HG03521 (cell line): ENCODE measurements around the gene PLCG2.
"Not testable (repeated sequence)": the region's sequence is repeated elsewhere in the genome, so short reads cannot be mapped to it uniquely, and the experiment has no call there.

Source experiments
- ATAC-seq: cut with Tn5 transposase; IDR thresholded peaks from one replicate; pipeline ENCODE4 v1.9.1; 2021; ENCODE audit warnings: mild to moderate bottlenecking, moderate library complexity; ENCODE audit not compliant: unreplicated experiment

Gene PLCG2

DNA sequence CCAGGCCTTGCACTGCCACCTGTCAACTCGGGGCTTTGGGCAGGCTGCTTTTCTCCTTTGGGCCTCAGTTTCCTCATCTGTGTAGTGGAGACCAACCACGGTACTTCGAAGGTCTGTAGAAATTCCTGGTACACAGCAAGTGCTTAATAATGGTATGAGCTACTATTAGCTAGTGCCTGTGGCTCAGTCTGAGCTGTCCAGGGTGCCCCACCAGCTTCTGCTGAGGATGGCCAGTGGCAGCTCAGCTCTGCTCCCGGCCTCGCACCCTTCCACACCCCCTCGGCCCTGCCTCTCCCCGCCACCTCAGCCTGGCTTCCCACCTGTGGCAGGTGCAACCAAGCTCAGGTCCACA is 26.2 kb upstream of the PLCG2 start:
- ATAC-seq: no peak

DNA sequence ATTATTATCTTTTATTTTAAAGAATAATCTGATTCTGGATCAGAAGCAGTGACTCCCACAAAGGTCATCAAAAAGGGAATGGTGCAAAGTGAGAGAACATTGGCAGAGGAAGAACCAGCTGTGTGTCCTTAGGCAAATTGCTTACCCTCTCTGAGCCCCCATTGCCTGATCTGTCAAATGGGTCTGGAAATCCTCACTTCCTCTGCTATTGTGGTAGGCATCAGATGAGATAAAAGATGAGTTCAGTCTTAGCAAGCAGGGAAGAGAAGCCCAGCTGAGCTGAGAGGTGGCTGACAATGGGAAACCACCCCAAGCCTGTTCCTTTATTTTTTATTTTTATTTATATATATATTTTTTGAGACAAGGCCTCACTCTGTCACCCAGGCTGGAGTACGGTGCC is 24.2 kb upstream of the PLCG2 start:
- no peak for ATAC-seq

DNA sequence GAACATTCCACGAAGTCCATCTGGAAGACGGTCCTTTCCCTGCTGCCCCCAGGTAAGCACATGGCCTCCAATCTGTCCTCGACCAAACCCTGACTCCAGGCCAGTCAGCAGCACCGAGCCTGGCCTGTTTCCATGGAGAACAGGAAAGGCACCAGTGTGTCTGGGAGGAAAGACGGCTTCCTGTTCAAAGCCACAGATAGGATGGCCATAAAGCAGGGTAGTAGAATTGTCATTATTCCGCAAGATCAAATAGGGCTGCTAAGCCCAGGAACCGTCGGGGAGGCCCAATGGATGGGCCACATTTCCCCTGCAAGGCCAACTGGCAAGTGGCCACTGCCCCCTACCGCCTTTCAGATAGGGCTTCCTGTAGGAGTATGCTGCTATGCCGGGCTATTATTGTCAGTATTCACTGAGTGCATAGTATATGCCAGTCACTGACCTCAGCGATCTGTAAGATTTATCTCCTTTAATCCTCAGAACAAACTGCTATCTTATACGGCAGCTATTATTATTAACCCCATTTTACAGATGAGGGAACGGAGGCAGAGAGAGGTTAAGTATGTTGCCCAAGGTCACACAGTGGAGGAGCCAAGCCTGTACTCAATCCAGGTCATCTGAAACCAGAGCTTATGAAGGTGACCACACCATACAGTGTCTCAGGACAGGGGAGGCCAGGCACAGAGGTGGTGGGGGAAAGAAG is 23.0 kb upstream of the PLCG2 start:
- no peak for ATAC-seq

DNA sequence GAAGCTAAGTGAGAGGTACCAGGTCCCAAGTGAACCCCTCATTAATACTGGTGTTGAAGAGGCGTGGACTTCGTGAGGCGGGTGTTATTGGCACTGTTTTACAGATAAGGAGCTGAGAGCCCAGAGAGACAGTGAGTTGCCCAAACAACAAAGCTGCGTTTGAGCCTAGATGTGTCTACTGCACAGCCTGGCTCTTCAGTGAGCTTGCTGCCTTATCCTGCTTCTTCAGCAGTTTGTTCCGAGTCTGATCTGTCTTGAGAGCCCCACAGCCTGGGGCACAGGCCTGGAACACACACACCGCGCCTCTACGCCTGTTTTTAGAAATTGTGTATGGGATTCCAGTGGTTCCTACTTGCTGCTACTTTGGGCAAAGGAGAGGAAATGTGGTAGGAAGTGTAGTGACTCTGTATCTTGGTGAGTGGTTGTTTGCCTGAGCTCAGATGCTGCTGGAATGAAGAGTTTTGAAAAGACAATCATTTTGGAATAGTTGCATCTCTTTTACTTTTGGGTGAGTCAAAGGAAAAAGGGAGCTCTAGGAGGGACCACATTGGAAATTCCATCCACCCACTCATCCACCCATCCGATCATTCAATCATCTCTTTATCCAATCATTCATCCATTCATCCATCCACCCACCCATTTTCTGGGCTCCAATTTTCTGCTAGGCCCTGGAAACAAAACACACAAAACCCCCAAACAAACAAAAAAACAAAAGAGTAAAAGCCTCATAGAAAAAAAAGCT is 22.3 kb upstream of the PLCG2 start:
- ATAC-seq: no peak

DNA sequence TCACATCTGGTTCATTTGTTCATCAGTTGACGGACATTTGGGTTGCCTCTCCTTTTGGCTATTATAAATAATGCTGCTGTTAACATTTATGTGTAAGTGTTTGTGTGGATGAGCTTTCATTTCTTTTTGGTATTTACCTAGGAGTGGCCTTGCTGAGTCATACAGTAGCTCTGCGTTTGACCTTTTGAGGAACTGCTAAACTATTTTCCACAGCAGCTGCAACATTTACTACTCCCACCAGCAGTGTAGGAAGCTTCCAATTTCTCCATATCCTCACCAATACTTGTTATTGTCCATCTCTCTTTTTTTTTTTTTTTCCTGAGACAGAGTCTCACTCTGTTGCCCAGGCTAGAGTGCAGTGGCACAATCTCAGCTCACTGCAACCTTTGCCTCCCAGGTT is 20.7 kb upstream of the PLCG2 start:
- ATAC-seq: no peak

DNA sequence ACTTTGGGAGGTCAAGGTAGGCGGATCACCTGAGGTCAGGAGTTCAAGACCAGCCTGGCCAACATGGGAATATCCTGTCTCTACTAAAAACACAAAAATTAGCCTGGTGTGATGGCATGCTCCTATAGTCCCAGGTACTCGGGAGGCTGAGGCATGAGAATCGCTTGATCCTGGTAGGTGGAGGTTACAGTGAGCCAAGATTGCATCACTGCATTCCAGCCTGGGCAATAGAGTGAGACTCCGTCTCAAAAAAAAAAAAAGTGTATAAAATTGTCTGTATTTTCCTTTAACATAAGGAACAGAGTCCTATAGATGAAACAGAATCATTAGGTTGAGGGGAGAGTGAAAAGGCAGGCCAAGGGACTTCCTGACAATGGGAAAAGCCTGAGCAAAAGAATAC is 16.8 kb upstream of the PLCG2 start:
- not testable (repeated sequence) for ATAC-seq

DNA sequence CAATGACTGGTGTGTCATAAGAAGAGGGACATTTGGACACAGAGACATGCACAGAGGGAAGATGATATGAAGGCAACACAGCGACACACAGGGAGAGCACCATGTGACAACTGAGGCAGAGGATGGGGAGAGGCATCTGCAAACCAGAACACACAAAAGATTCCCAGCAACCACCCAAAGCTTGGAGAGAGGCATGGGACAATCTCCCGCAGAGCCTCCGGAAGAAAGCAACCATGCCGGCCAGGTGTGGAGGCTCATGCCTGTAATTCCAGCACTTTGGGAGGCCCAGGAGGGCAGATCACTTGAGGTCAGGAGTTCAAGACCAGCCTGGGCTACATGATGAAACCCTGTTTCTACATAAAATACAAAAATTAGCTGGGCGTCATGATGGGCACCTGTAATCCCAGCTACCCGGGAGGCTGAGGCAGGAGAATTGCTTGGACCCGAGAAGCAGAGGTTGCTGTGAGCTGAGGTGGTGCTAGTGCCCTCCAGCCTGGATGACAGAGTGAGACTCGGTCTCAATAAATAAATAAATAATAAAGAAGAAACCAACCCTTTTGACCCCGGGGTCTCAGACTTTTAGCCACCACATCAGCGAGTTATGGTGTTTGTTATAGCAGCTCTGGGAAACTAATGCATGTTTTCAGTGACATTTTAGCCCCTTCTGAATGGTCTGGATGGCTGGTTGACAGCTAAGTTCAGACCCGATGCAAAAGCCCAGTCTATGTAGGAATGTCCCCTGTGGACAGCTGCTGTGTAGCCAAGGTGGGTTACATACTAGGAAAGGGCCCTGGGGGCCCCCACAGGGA is 13.8 kb upstream of the PLCG2 start:
- no peak for ATAC-seq

DNA sequence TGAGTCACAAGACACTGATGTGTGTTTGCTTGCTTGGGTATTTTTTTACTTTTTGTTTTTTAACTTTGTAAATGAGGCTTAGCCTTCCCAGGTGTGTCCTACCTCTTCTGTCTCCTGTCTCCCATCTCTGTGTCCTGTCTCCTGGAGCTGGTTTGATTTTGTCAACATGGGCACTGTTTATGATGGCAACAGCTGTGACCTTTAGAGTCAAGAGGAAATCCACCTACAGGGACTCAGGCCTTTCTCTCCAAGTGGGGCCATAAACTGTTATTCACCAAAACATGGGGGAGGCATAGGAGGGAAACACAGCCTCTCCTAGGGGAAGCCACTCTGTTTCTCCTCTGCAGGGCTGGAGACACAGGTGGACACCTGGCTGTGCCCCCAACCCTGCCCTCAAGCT is 13.1 kb upstream of the PLCG2 start:
- ATAC-seq: no peak

DNA sequence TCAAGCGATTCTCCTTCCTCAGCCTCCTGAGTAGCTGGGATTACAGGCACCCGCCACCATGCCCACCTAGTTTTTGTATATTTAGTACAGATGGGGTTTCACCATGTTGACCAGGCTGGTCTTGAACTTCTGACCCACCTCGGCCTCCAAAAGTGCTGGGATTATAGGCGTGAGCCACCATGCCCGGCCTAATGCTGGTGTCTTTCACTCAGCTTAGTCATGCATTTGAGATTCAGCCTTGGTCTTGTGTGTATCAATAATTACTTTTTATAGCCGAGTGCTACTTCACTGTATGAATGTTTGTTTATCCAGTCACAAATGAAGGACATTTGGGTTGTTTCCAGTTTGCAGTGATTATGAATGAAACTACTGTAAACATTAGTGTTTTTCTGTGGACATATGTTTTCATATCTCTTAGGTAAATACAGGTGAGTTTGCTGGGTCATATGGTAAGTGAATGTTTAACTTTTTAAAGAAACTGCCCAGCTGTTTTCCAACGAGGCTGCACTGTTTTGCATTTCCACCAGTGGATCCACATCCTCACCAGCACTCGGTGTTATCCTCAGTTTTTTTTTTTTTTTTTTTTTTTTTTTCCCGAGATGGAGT is 11.0 kb upstream of the PLCG2 start:
- ATAC-seq: no peak

DNA sequence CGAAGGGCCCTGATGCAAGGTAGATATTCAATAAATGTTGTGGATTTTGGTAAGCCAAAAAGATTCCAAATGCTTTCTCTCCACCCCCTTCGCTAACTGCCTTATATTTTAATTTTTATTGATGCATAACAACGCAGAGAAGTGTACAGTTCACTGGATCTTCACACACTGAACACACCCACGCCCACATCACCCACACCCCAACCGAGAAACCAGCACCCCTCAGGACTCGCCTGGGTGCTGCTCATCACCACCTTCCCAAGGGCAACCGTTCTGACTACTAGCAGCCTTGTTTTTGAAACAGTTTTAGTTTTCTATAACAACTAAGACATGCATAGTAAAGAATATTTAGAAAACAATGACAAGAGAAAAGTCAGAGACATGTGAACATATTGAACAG is 9.1 kb upstream of the PLCG2 start:
- no peak for ATAC-seq

DNA sequence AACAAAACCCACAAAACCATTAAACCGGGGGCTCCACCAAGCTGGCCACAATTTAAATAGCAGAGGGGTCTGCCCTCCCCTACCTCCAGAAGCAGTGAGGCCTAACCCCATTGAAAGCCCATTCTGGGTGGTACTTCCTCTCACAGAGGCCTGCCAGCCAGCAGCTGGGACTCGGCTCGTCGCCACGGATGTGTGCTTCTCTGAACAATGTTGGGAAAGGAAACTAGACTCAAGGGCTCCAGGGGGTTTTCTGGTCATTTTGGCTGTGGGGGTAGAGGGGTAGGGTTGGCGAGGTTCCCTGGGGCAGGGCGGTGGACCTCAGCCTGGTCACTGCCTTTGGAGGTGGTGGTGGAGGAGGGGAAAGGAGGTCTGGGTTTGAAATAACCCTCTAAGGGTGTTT is 4.7 kb upstream of the PLCG2 start:
- ATAC-seq: no peak

DNA sequence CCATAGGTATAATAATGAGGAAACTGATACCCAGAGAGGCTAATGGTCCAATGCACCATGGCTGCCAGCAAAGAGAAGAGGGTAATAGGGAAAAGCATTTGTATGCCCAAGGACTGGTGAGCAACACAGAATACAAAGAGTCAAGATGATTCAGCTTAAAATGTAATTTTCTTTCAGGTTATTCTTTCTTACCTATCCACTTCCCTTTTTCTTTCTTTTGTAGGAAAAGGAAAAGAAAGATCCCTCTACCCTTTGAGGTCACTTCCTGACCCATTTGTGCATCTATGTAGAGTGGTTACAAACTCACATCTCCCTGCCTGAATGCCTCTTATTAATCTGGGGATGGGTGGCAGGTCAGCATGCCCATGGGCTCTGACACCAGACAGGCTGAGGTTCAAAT is 3.5 kb upstream of the PLCG2 start:
- no peak for ATAC-seq

DNA sequence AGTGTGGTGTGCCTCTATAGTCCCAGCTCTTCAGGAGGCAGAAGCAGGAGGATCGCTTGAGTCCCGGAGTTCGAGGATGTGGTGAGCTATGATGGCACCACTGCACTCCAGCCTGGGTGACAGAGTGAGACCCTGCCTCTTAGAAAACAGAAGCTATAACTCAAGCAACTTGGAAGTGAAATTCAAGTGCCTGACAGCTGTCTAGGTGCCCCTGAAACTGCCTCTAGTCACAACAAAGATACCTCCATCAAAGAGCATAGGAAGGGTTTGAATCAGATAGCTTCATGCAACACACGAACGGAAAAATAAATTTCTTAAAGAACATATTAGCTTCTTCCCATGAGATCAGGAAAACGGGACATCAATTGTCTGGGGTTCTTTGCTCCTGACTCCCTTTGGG is 860 bp upstream of the PLCG2 start:
- no peak for ATAC-seq

DNA sequence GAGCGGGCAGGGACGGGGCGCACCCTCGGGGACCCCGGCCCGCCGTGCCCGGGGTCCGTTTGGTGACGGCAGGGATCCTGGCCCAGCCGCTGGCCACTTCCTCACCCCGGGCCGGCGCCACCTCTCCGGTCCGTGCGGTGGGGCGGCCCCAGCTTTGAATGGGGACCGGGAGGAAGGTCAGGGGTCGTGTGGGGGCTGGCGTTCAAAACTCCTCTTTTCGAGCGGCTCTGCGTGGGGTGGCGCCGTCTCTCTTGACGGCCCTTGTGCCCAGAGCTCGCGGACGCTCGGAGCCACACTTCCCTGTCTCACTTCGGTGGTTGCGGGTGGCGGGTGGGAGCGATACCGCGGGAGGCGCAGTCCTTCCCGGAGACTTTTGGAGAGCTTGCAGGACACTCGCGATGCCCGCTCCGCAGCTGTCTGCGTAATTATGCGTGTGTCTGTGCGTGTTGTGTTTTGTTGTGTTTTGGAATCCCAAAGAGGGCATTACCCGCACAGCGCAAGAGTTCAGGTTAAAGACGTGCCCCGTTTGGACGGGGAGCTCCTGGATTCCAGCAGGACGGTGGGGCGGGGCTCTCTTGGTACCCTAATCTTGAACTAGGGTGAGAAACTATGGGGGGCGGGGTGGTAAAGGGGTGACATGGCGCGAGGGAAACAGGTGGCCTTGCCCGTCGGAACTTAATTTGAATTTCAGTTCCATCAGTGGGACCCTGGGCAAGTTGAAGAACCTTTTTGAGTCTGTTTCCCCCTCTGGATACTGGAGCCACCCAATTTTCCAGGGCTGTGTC is 637 bp downstream of the PLCG2 start:
- peak; percentile 11 for ATAC-seq

DNA sequence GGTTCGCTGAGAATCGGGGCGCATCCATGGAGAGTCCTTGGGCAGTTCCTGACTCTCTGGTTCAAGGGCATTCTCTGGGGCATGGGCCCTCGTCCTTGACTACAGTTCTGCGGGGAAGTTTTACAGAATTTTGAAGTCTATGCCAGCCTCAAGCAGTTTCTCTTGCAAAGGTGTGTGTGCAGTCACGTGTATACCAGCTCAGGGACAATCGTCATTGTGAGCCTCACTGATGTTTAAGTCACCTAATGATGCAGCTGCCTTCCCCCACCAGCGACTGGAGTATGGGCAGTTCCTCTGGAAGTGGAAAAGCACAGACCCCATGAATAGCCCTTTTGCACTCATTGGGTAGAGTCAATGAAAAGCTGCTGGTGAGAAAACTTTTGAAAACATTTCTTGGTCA is 1.3 kb downstream of the PLCG2 start:
- ATAC-seq: no peak

DNA sequence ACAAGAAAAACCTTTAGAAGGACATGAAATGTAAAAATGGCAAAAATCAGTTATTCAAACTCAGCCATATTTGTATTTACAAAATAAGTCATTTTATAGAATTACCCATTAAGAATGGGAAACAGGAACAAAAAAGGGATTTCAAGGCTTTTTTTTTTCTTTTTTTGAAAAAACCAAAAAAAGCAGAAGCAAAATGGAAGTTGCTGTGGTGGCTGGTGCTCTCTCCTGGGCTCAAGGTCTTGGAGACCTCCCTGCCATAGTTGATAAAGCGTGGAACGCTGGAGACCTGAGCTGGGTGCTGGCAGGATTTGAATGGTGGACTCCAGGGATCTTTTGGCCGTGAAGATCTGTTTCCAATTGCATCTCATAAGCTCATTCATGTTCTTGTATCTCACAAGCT is 3.1 kb downstream of the PLCG2 start:
- ATAC-seq: no peak

DNA sequence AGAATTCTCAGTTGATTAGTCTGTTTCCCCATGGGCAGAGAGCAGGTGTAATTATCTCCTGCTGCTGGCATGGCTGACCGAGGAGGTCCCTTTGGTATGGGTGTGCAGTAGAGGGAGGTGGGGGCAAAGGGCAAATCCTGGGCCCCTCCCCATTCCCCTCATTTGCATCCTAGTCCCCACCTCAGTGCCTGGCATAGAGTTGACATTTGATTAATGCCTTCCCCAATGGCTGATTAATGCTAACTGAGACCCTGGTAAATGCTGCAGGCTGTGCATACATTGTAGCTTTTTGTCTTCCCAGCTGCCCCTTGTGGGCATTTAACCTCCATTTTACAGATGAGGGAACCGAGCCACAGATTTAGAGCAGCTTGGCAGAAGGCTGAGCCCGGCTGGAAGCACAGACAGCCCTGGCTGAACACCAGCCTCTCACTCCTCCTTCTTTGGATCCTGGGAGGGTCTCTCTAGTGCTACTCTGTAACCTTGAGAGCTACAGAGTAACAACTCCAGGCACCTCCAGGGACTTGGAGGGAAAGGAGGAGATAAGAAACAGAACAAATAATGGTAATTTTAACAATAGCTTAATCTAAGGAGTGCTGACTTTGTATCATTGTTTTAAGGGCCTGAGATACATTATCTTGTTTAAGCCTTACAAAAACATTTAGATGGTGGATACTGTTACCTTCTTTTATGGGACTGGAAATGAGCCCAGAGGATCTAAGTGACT is 5.1 kb downstream of the PLCG2 start:
- no peak for ATAC-seq

DNA sequence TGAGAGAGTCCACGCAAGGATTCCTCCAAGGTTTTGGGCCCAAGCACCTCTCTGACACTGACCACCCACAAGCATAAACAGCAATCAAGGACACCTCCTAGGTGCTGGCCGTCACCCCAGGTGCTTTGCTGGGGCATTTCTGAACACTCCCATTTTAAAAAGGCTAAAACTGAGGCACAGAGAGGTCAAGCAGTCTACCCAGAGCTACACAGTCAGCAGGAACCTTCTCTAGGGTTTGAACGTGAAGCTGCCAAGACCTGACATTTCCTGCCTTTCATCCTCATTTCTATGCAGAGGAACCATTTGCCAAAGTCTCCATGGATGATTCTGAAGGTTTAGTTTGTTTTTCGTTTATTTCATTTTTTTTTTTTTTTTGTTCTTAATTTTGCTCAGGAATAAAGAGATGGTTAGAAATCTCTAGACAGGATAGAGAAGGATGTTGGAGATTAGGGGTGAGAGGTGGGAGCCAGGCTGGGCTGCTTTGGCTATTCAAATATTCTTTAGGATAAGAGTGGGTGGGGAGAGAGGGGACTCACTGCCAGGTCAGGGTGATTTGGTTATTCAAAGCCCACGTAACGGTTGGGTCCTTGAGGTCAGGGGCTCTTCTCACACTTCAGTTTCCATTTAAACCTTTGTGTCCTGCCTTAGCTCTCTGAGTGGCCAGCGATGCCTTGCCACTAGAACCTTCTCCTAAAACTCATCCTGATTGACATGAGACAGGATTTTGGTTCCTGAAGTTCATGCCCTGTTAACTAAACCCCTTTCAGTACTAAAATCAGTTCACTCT is 6.2 kb downstream of the PLCG2 start:
- no peak for ATAC-seq

DNA sequence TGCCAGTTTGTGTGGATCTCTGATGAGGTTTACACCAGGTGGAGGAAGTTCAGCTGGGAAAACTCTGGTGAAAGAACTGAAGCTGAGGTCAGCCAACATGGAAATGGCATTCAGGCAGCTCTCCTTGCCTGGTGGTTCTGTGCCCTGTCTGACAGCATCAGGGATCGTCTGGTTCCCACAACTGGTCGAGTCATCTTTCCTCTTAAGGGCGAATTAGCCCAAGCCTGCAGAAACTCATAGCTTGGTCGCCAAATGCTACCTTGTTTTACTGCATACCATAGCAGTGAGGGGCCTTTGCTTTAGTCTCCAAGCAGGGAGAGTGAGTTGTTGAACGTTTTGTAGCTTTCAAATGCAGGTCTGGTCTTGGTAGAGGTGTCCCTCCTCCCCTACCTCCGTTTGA is 7.2 kb downstream of the PLCG2 start:
- no peak for ATAC-seq
